ENCODE measurements around the gene ADAM12. TPM values are rescaled to one million over a fixed set of nuclear protein-coding genes. Genes with fewer than 3 reads are reported as not detected.

The ADAM12 gene
- total RNA-seq, 1 experiment from 2014 or later: not detected

- H2AFZ ChIP-seq (ENCODE audit: low read length): no peak overlapping the region
- no peaks in the 10 kb centered on the region for H3K9me2 ChIP-seq (replicated peaks; ENCODE audit: insufficient read depth, low read length)
- no peak overlapping the region for H3K27ac ChIP-seq (ENCODE audit: low read length)
- no peak overlapping the region for H3K9ac ChIP-seq (ENCODE audit: low read length)
- no peaks in the 10 kb centered on the region for H3K9me3 ChIP-seq (ENCODE audit: low read length)
- no peaks in the 10 kb centered on the region for H3K4me1 ChIP-seq (ENCODE audit: low read length)
- H3K36me3 ChIP-seq (ENCODE audit: insufficient read depth, low read length): no peaks in the 10 kb centered on the region
- no peak overlapping the region for H3K4me3 ChIP-seq (ENCODE audit: low read length)
- no peaks in the 10 kb centered on the region for H4K20me1 ChIP-seq (ENCODE audit: insufficient read depth, low read depth, low read length)
- DNase-seq: no peak
- no peaks in the 10 kb centered on the region for H3K27me3 ChIP-seq (ENCODE audit: low read length)
- H3K4me2 ChIP-seq (ENCODE audit: low read depth, low read length, poor library complexity, severe bottlenecking): no peak overlapping the region
- no peaks in the 10 kb centered on the region for H3K79me2 ChIP-seq (ENCODE audit: low read length)
Observed at GRCh38 chr10:126233182-126234148, 154.8 kb downstream of the ADAM12 start.

DNA sequence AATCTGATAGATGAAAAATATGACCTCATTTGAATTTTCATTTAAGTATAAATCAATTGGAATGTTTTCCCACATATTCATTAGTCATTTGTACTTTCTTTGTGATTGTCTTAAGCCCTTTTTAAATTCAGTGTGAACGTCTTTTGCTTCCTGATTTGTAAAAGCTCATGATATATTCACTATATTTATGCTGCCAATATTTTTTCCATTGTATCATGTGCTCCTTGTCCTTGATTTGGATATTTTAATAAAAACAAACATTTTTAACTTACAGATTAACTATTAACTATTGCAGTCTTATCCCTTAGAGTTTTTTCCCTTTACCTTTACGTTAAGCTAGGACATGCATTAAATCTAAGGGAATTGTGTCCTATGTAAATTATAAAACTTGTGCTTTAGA is 157.7 kb downstream of the ADAM12 start:
- H3K9me3 ChIP-seq (ENCODE audit: low read length): no peaks in the 10 kb centered on the region
- no peak overlapping the region for H3K27ac ChIP-seq (ENCODE audit: low read length)
- no peak for DNase-seq
- H3K4me2 ChIP-seq (ENCODE audit: low read depth, low read length, poor library complexity, severe bottlenecking): no peak overlapping the region
- no peak overlapping the region for H2AFZ ChIP-seq (ENCODE audit: low read length)
- no peaks in the 10 kb centered on the region for H3K36me3 ChIP-seq (ENCODE audit: insufficient read depth, low read length)
- H3K4me1 ChIP-seq (ENCODE audit: low read length): no peaks in the 10 kb centered on the region
- H3K4me3 ChIP-seq (ENCODE audit: low read length): no peak overlapping the region
- H4K20me1 ChIP-seq (ENCODE audit: insufficient read depth, low read depth, low read length): no peaks in the 10 kb centered on the region
- no peaks in the 10 kb centered on the region for H3K9me2 ChIP-seq (replicated peaks; ENCODE audit: insufficient read depth, low read length)
- H3K27me3 ChIP-seq (ENCODE audit: low read length): no peaks in the 10 kb centered on the region
- no peaks in the 10 kb centered on the region for H3K79me2 ChIP-seq (ENCODE audit: low read length)
- H3K9ac ChIP-seq (ENCODE audit: low read length): no peak overlapping the region

- no peaks in the 10 kb centered on the region for H3K36me3 ChIP-seq (ENCODE audit: insufficient read depth, low read length)
- no peak overlapping the region for H2AFZ ChIP-seq (ENCODE audit: low read length)
- H3K9me2 ChIP-seq (replicated peaks; ENCODE audit: insufficient read depth, low read length): no peaks in the 10 kb centered on the region
- H3K9me3 ChIP-seq (ENCODE audit: low read length): no peaks in the 10 kb centered on the region
- no peak overlapping the region for H3K4me3 ChIP-seq (ENCODE audit: low read length)
- no peak for DNase-seq
- H3K27me3 ChIP-seq (ENCODE audit: low read length): no peaks in the 10 kb centered on the region
- no peaks in the 10 kb centered on the region for H3K79me2 ChIP-seq (ENCODE audit: low read length)
- no peak overlapping the region for H3K27ac ChIP-seq (ENCODE audit: low read length)
- H3K9ac ChIP-seq (ENCODE audit: low read length): no peak overlapping the region
- H4K20me1 ChIP-seq (ENCODE audit: insufficient read depth, low read depth, low read length): no peaks in the 10 kb centered on the region
- no peaks in the 10 kb centered on the region for H3K4me1 ChIP-seq (ENCODE audit: low read length)
- H3K4me2 ChIP-seq (ENCODE audit: low read depth, low read length, poor library complexity, severe bottlenecking): no peak overlapping the region
Observed at GRCh38 chr10:126229686-126230085, 158.6 kb downstream of the ADAM12 start.

DNA sequence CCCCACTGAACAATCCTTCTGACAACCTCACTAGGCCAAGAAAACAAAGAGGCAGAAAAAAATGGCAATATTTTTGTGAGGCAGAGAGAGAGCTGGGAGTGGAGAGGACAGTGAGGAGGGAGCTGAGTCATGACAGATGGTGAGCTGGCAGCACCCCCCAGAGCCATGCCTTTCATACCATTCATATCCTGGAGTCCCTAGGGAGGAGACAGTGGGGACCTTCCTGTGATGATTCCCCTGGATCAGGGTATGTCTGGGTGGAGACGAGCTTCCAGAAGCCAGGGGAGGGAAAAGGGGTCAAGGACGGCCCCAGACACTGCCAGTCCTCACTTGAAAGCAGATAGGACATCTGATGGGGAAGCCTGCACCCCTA is 160.5 kb downstream of the ADAM12 start:
- Histone ChIP-seq H3K27ac (ENCODE audit: low read length) (no peak overlapping the region), H3K4me1 (ENCODE audit: low read length) (no peaks in the 10 kb centered on the region), H3K79me2 (ENCODE audit: low read length) (no peaks in the 10 kb centered on the region), H3K9me2 (replicated peaks; ENCODE audit: insufficient read depth, low read length) (no peaks in the 10 kb centered on the region), H3K27me3 (ENCODE audit: low read length) (no peaks in the 10 kb centered on the region), H3K4me3 (ENCODE audit: low read length) (no peak overlapping the region), H3K36me3 (ENCODE audit: insufficient read depth, low read length) (no peaks in the 10 kb centered on the region), H3K9ac (ENCODE audit: low read length) (no peak overlapping the region), H3K9me3 (ENCODE audit: low read length) (no peaks in the 10 kb centered on the region), H3K4me2 (ENCODE audit: low read depth, low read length, poor library complexity, severe bottlenecking) (no peak overlapping the region), H2AFZ (ENCODE audit: low read length) (no peak overlapping the region), H4K20me1 (ENCODE audit: insufficient read depth, low read depth, low read length) (no peaks in the 10 kb centered on the region)
- no peak for DNase-seq

- Histone ChIP-seq H3K9me3 (ENCODE audit: low read length) (no peaks in the 10 kb centered on the region), H2AFZ (ENCODE audit: low read length) (no peak overlapping the region), H3K36me3 (ENCODE audit: insufficient read depth, low read length) (no peaks in the 10 kb centered on the region), H4K20me1 (ENCODE audit: insufficient read depth, low read depth, low read length) (no peaks in the 10 kb centered on the region), H3K4me3 (ENCODE audit: low read length) (no peak overlapping the region), H3K4me1 (ENCODE audit: low read length) (no peaks in the 10 kb centered on the region), H3K27ac (ENCODE audit: low read length) (no peak overlapping the region), H3K27me3 (ENCODE audit: low read length) (no peaks in the 10 kb centered on the region), H3K9ac (ENCODE audit: low read length) (no peak overlapping the region), H3K79me2 (ENCODE audit: low read length) (no peaks in the 10 kb centered on the region), H3K9me2 (replicated peaks; ENCODE audit: insufficient read depth, low read length) (no peaks in the 10 kb centered on the region), H3K4me2 (ENCODE audit: low read depth, low read length, poor library complexity, severe bottlenecking) (no peak overlapping the region)
- DNase-seq: no peak
Observed at GRCh38 chr10:126226988-126227761, 161.1 kb downstream of the ADAM12 start.

DNA sequence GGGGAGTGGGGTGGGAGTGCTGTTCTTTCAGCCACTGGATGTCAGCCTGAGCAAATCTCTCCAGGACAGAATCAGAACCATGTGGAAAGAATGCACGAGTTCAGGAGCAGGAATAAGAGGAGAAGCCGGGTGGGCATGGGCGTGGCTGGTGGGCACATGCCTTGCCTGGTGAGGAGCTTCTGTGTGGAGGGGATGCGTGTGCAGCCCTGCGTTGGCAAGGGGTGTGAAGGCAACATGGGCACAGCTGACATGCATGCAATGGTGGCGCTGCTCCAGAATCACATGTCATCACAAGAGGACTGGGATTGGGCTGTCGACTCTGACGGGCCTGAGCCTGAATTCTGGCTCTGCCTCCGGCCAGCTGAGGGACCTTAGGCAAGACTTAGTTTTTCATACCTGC is 162.1 kb downstream of the ADAM12 start:
- no peak for DNase-seq
- H3K4me1 ChIP-seq (ENCODE audit: low read length): no peaks in the 10 kb centered on the region

GRCh38 chr10:126225672-126226008 is 162.6 kb downstream of the ADAM12 start:
- Histone ChIP-seq H3K27me3 (ENCODE audit: low read length) (no peaks in the 10 kb centered on the region), H4K20me1 (ENCODE audit: insufficient read depth, low read depth, low read length) (no peaks in the 10 kb centered on the region), H3K4me3 (ENCODE audit: low read length) (no peak overlapping the region), H3K36me3 (ENCODE audit: insufficient read depth, low read length) (no peaks in the 10 kb centered on the region), H3K4me2 (ENCODE audit: low read depth, low read length, poor library complexity, severe bottlenecking) (no peak overlapping the region), H3K79me2 (ENCODE audit: low read length) (no peaks in the 10 kb centered on the region), H3K9me2 (replicated peaks; ENCODE audit: insufficient read depth, low read length) (no peaks in the 10 kb centered on the region), H3K9ac (ENCODE audit: low read length) (no peak overlapping the region), H2AFZ (ENCODE audit: low read length) (no peak overlapping the region), H3K4me1 (ENCODE audit: low read length) (no peaks in the 10 kb centered on the region), H3K27ac (ENCODE audit: low read length) (no peak overlapping the region), H3K9me3 (ENCODE audit: low read length) (no peaks in the 10 kb centered on the region)
- DNase-seq: no peak

More for the DNA sequence above, 162.1 kb downstream of the ADAM12 start:
- Histone ChIP-seq H2AFZ (ENCODE audit: low read length) (no peak overlapping the region), H3K27ac (ENCODE audit: low read length) (no peak overlapping the region), H3K36me3 (ENCODE audit: insufficient read depth, low read length) (no peaks in the 10 kb centered on the region), H3K9me2 (replicated peaks; ENCODE audit: insufficient read depth, low read length) (no peaks in the 10 kb centered on the region), H3K4me2 (ENCODE audit: low read depth, low read length, poor library complexity, severe bottlenecking) (no peak overlapping the region), H3K79me2 (ENCODE audit: low read length) (no peaks in the 10 kb centered on the region), H3K27me3 (ENCODE audit: low read length) (no peaks in the 10 kb centered on the region), H4K20me1 (ENCODE audit: insufficient read depth, low read depth, low read length) (no peaks in the 10 kb centered on the region), H3K9ac (ENCODE audit: low read length) (no peak overlapping the region), H3K4me3 (ENCODE audit: low read length) (no peak overlapping the region), H3K9me3 (ENCODE audit: low read length) (no peaks in the 10 kb centered on the region)

DNA sequence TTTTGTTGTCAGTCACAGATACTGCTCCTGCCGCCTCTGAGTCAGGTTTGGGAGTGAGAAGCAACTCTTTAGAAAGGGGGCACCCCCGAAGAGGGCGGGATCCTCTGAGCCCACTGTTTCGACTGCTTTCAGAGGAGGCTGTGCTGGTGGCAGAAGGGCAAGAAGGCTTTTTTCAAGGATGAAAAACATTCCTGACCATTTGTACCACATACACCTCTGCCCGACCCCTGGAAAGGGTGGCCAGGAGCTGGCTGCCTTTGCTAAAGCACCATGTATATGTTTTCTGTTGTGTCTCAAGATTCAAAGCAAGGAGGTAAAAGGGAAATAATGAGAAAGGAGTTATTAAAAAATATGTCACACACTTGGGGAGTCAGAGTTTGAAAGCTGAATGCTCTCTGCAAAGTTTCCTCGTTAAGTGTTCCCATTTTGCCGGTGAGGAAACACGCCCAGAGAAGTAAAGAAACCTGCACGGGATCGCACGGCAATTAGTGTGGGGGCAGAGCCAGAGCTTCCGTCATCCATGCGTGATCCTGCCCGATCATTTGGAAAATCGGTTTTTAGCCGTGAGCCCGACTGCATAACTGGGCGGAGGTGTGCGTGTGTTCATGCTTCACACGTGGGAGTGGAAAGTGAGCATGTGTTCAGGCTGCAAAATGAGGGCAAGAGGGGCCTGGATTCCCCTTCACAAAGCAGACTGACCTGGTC is 163.2 kb downstream of the ADAM12 start:
- Histone ChIP-seq H3K9me3 (ENCODE audit: low read length) (no peaks in the 10 kb centered on the region), H3K27me3 (ENCODE audit: low read length) (no peaks in the 10 kb centered on the region), H3K9ac (ENCODE audit: low read length) (no peak overlapping the region), H3K4me2 (ENCODE audit: low read depth, low read length, poor library complexity, severe bottlenecking) (no peak overlapping the region), H4K20me1 (ENCODE audit: insufficient read depth, low read depth, low read length) (no peaks in the 10 kb centered on the region), H3K27ac (ENCODE audit: low read length) (no peak overlapping the region), H2AFZ (ENCODE audit: low read length) (no peak overlapping the region), H3K4me3 (ENCODE audit: low read length) (no peak overlapping the region), H3K36me3 (ENCODE audit: insufficient read depth, low read length) (no peaks in the 10 kb centered on the region), H3K79me2 (ENCODE audit: low read length) (no peaks in the 10 kb centered on the region), H3K9me2 (replicated peaks; ENCODE audit: insufficient read depth, low read length) (no peaks in the 10 kb centered on the region), H3K4me1 (ENCODE audit: low read length) (no peaks in the 10 kb centered on the region)
- DNase-seq: no peak
